Sigmoid colon (tissue), 7 donors: ENCODE data around the gene KCNJ11. TPM values are rescaled to one million over a fixed set of nuclear protein-coding genes. Genes with fewer than 3 reads are reported as not detected.

ENCODE experiments used
- DNase-seq: peaks from one replicate; pipeline ENCODE4 v3.0.0-alpha.2; 2019
- H3K27ac ChIP-seq, 4 donors: fragments of 200-600 bp; sonication (generic); one replicate each; pipeline ENCODE4 v1.5.1; 2016 to 2019; ENCODE audit warnings: mild to moderate bottlenecking in 1 of 4
- H3K27me3 ChIP-seq, 3 donors: fragments of 200-600 bp; sonication (generic); one replicate each; pipeline ENCODE4 v1.5.1; 2019; ENCODE audit warnings: mild to moderate bottlenecking in 1 of 3
- H3K36me3 ChIP-seq, 4 donors: fragments of 200-600 bp; sonication (generic); one replicate each; pipeline ENCODE4 v1.5.1; 2016 to 2019
- H3K4me1 ChIP-seq, 4 donors: fragments of 200-600 bp; sonication (generic); one replicate each; pipeline ENCODE4 v1.5.1; 2017 to 2019
- H3K4me3 ChIP-seq, 4 donors: fragments of 200-600 bp; sonication (generic); one replicate each; pipeline ENCODE4 v1.5.1; 2017 to 2019; ENCODE audit warnings: mild to moderate bottlenecking in 2 of 4, moderate library complexity in 1 of 4
- H3K9me3 ChIP-seq, 4 donors: fragments of 200-600 bp in 3 of 4; sonication (generic) in 3 of 4; one replicate each; pipeline versions ENCODE4 v1.5.1 to v1.6.1; 2013 to 2019
- EP300 ChIP-seq, 4 donors: sonication (generic); formaldehyde crosslinking; IDR thresholded peaks; one replicate each; pipeline ENCODE4 v1.6.1; 2017; ENCODE audit warnings: antibody characterized with exemption in 4 of 4
- POLR2A ChIP-seq, 2 donors: fragments of 450-650 bp; IDR thresholded peaks; one replicate each; pipeline ENCODE4 v1.6.1; 2016; ENCODE audit warnings: antibody characterized with exemption in 2 of 2, mild to moderate bottlenecking in 2 of 2, moderate library complexity in 2 of 2
- POLR2AphosphoS5 ChIP-seq, 4 donors: sonication (generic); formaldehyde crosslinking; IDR thresholded peaks; one replicate each; pipeline ENCODE4 v1.6.1; 2017; ENCODE audit warnings: antibody characterized with exemption in 4 of 4
- WGBS, 2 donors: extraction: QIAGEN DNeasy Blood & Tissue Kit; methylation state at CpG; one replicate each; pipeline ENCODE4 v1.1.7; 2013; 5-methylcytosine and 5-hydroxymethylcytosine counted together
- intact Hi-C: fragments of 100-400 bp; cut with DNase I; formaldehyde crosslinking; loops from one replicate; pipeline ENCODE4 v1.15.1; 2023
- polyA plus RNA-seq, 3 donors: library from polyadenylated mRNA; stranded (reverse); fragments of 200-250 nt; gene quantifications; one replicate each; pipeline ENCODE4 v1.2.3, GENCODE V29; 2013
- total RNA-seq, 4 donors: library from RNA; depleted of rRNA; stranded (reverse); fragments of >200 nt; gene quantifications; one replicate each; pipeline ENCODE4 v1.1.0, GENCODE V29; 2016
- TF ChIP-seq, protein P1 (sequence below), 4 experiments: fragments of 450-650 bp in 3 of 4; fragments of 200-600 bp in 1 of 4; IDR thresholded peaks; one replicate each; pipeline ENCODE4 v1.5.1; 2016 to 2019; ENCODE audit warnings: antibody characterized with exemption in 4 of 4, mild to moderate bottlenecking in 3 of 4, moderate library complexity in 2 of 4
- donor health status: healthy with polysubstance abuse.
- donor health status: Bipolar disorder and iron deficiency.
- donor health status: healthy.

KCNJ11 gene
- total and polyA plus RNA-seq, 7 donors: 0.16 to 1.6 (median 0.60) TPM

DNA sequence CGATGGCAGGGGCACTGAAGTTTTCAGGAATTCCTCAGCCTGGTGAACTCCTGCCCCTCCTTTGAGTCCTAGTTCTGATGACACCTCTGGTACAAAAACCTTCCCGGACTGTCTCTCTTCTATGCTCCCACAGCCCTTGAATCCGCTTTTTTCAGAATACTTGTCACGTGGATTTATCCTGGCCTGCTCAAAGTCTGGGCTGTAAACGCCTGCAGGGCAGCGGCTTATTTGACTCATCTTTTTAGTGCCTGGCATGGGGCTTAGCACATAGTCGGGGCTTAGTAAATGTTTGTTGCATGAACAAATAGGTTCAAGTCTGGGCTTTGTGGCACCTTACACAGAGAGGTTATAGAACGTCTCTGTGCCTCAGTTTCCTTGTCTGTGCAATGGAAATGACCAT, 13.4 kb upstream of the KCNJ11 start:
- TF ChIP-seq POLR2AphosphoS5 (IDR thresholded peaks at IDR 0.05) (no peak), POLR2A (IDR thresholded peaks at IDR 0.05) (no peak), EP300 (IDR thresholded peaks at IDR 0.05) (no peak)
- TF ChIP-seq, protein P1, sequence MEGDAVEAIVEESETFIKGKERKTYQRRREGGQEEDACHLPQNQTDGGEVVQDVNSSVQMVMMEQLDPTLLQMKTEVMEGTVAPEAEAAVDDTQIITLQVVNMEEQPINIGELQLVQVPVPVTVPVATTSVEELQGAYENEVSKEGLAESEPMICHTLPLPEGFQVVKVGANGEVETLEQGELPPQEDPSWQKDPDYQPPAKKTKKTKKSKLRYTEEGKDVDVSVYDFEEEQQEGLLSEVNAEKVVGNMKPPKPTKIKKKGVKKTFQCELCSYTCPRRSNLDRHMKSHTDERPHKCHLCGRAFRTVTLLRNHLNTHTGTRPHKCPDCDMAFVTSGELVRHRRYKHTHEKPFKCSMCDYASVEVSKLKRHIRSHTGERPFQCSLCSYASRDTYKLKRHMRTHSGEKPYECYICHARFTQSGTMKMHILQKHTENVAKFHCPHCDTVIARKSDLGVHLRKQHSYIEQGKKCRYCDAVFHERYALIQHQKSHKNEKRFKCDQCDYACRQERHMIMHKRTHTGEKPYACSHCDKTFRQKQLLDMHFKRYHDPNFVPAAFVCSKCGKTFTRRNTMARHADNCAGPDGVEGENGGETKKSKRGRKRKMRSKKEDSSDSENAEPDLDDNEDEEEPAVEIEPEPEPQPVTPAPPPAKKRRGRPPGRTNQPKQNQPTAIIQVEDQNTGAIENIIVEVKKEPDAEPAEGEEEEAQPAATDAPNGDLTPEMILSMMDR (IDR thresholded peaks at IDR 0.05): no peak
- Histone ChIP-seq H3K36me3 (no peaks in the 10 kb centered on the region), H3K27ac (no peak overlapping the region), H3K4me3 (no peak overlapping the region), H3K27me3 (no peaks in the 10 kb centered on the region), H3K9me3 (no peaks in the 10 kb centered on the region), H3K4me1 (peaks cover 0 to 14% (median 2%) of the 10 kb centered on the region in 4 donors)
- intact Hi-C loops: no loop called here
- 81 to 87% methylated on average over 8 of the region's 8 CpGs for WGBS, 2 donors
- DNase-seq: no peak

DNA sequence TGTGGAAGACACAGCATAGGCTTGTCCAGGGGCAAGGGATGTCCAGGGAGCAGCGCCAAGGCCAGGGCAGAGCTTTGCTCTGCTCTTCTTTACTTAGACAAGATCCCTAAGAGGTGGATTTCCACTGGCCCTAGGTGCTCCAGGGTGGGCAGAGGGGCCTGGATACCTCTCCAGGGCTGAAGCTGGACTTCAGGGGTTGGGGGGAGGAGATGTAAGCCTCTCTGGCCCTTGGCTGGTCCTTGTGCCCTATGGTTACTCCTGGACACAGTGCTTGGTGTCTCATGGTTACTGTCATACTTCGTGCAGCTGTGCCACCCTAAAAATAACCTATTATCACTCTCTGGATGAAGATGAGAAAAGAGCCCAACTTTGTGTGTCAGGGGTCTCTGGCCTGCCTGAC, 12.9 kb upstream of the KCNJ11 start:
- 86 to 88% methylated on average over 2 of the region's 2 CpGs for WGBS, 2 donors
- Histone ChIP-seq H3K27ac (no peak overlapping the region), H3K36me3 (no peaks in the 10 kb centered on the region), H3K4me3 (no peak overlapping the region), H3K27me3 (no peaks in the 10 kb centered on the region), H3K9me3 (no peaks in the 10 kb centered on the region), H3K4me1 (peaks cover 0 to 14% (median 0%) of the 10 kb centered on the region in 4 donors)
- TF ChIP-seq POLR2A (IDR thresholded peaks at IDR 0.05) (no peak), POLR2AphosphoS5 (IDR thresholded peaks at IDR 0.05) (no peak), EP300 (IDR thresholded peaks at IDR 0.05) (no peak)
- TF ChIP-seq, protein P1 (IDR thresholded peaks at IDR 0.05): no peak
- DNase-seq: no peak
- intact Hi-C loops: no loop called here

DNA sequence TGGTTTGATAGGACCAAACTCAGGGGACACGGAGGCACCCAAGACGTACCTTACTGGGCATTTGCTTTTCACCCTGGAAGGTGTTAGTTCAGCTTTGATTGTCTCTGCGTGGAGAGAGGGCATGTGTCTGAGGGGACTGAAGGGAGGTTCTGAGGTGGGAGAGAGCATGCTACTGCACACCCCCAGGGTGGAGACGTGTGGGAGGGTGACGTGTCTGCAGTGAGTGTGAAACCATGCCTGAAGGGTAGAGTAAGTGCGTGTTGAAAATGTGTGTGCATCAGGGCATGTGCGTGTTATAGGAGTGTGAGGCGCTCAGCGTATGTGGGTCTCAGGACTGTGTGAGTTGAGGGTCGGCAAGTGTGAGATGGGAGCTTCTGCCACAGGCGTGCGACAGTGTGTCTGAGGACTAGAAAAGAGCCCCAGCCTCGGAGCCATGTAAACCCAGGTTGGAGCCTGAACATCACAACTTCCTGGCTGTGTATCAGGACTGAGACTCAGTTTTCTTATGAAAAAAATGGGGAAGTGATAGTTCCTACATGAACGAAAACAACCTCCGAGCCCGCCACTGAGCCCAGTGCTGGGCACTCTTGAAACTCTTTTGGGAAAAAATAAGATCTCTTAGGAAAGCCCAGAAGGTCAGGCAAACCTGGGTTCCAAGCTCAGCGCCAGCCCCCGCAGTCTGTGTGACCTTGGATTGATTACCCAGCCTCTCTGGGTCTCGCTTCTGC, 11.8 kb upstream of the KCNJ11 start:
- H3K4me1 ChIP-seq: peaks cover 0 to 3% (median 0%) of the 10 kb centered on the region in 4 donors
- DNase-seq: no peak
- intact Hi-C loops: no loop called here
- TF ChIP-seq, protein P1 (IDR thresholded peaks at IDR 0.05): no peak
- TF ChIP-seq POLR2A (IDR thresholded peaks at IDR 0.05) (no peak), EP300 (IDR thresholded peaks at IDR 0.05) (no peak), POLR2AphosphoS5 (IDR thresholded peaks at IDR 0.05) (no peak)
- no peaks in the 10 kb centered on the region for H3K36me3 ChIP-seq
- H3K9me3 ChIP-seq: no peaks in the 10 kb centered on the region
- no peaks in the 10 kb centered on the region for H3K27me3 ChIP-seq
- no peak overlapping the region for H3K27ac ChIP-seq
- H3K4me3 ChIP-seq: no peak overlapping the region
- 83 to 91% methylated on average over 19 of the region's 19 CpGs for WGBS, 2 donors

DNA sequence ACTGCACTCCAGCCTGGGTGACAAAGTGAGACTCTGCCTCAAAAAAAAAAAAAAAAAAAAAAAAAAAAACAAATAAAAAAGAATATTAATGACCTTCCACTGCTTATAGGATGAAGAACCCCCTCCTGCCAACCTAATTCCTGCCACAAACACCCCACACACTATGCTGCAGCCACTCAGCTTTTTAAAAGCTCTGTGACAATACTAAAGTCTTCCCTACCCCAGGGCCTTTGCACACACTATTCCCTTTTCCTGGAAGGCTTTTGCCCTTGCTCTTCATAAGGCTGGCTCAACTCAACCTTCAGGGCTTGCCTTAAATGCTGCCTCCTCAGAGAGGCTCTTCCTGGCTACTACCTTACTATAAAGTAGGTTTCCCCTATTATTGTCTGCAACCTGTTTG, 10.8 kb upstream of the KCNJ11 start:
- Histone ChIP-seq H3K9me3 (no peaks in the 10 kb centered on the region), H3K27me3 (no peaks in the 10 kb centered on the region), H3K4me1 (no peaks in the 10 kb centered on the region), H3K4me3 (no peak overlapping the region), H3K27ac (no peak overlapping the region), H3K36me3 (no peaks in the 10 kb centered on the region)
- intact Hi-C loops: no loop called here
- TF ChIP-seq, protein P1 (IDR thresholded peaks at IDR 0.05): no peak
- TF ChIP-seq POLR2AphosphoS5 (IDR thresholded peaks at IDR 0.05) (no peak), POLR2A (IDR thresholded peaks at IDR 0.05) (no peak), EP300 (IDR thresholded peaks at IDR 0.05) (no peak)
- no peak for DNase-seq
